Prostate gland (tissue), 2 donors: ENCODE data around the gene CAPN15. TPM values are rescaled to one million over a fixed set of nuclear protein-coding genes. Genes with fewer than 3 reads are reported as not detected.

Experiments used
- DNase-seq: peaks from one replicate; pipeline ENCODE4 v3.0.0-alpha.2; 2019; ENCODE audit warnings: low spot score
- H3K27ac ChIP-seq, 2 donors: fragments of 200-600 bp; sonication (generic); 2 replicates each; pipeline ENCODE4 v1.5.1; 2017 to 2019
- H3K27me3 ChIP-seq: fragments of 200-600 bp; sonication (generic); replicated peaks from 2 replicates; pipeline ENCODE4 v1.5.1; 2019; ENCODE audit not compliant: insufficient read depth
- H3K36me3 ChIP-seq, 2 donors: fragments of 200-600 bp; sonication (generic); 1 replicate in 1 of 2; 2 replicates in 1 of 2; pipeline versions ENCODE4 v1.5.1 to v1.8.1; 2017 to 2019
- H3K4me1 ChIP-seq: fragments of 200-600 bp; sonication (generic); replicated peaks from 2 replicates; pipeline ENCODE4 v1.5.1; 2019
- H3K4me3 ChIP-seq, 2 donors: fragments of 200-600 bp; sonication (generic); 2 replicates each; pipeline ENCODE4 v1.5.1; 2017 to 2019
- H3K9me3 ChIP-seq: fragments of 200-600 bp; sonication (generic); 2 replicates; pipeline ENCODE4 v1.5.1; 2017
- CTCF ChIP-seq, 4 experiments: fragments of 200-600 bp in 2 of 4; fragments of 450-650 bp in 2 of 4; sonication (generic) in 2 of 4; IDR thresholded peaks; 1 replicate in 3 of 4; 2 replicates in 1 of 4; pipeline ENCODE4 v1.5.1; 2016 to 2019; ENCODE audit warnings: antibody characterized with exemption in 4 of 4, mild to moderate bottlenecking in 2 of 4, moderate library complexity in 2 of 4
- POLR2A ChIP-seq: fragments of 450-650 bp; IDR thresholded peaks from one replicate; pipeline ENCODE4 v1.6.1; 2016; ENCODE audit warnings: antibody characterized with exemption, mild to moderate bottlenecking
- POLR2AphosphoS5 ChIP-seq: sonication (generic); formaldehyde crosslinking; IDR thresholded peaks from one replicate; pipeline ENCODE4 v1.6.1; 2017; ENCODE audit warnings: antibody characterized with exemption
- WGBS: methylation state at CpG from one replicate; pipeline ENCODE4 v1.1.5; 2018; 5-methylcytosine and 5-hydroxymethylcytosine counted together
- intact Hi-C: fragments of 100-400 bp; cut with DNase I; formaldehyde crosslinking; loops from one replicate; pipeline ENCODE4 v1.14.2; 2022
- total RNA-seq, 2 donors: library from RNA; depleted of rRNA; stranded (reverse); fragments of >200 nt; gene quantifications; one replicate each; pipeline ENCODE4 v1.1.0, GENCODE V29; 2016

The CAPN15 gene
- total RNA-seq, 2 donors from 2014 or later: 59.7 to 80.7 TPM

- H3K27me3 ChIP-seq: no peaks in the 10 kb centered on the region
- H3K4me1 ChIP-seq: no peaks in the 10 kb centered on the region
- no peaks in the 10 kb centered on the region for H3K9me3 ChIP-seq
- intact Hi-C loops: no loop called here
- H3K27ac ChIP-seq: no peak overlapping the region
- no peak overlapping the region for H3K4me3 ChIP-seq
- WGBS: 88% methylated on average over 34 of the region's 36 CpGs
- H3K36me3 ChIP-seq: peaks cover 8 to 10% of the 10 kb centered on the region in 2 donors
- TF ChIP-seq POLR2AphosphoS5: no peak
- TF ChIP-seq CTCF (IDR thresholded peaks at IDR 0.05): no peak
- no peak for TF ChIP-seq POLR2A
- DNase-seq: no peak
Measured at GRCh38 chr16:575354-576196, 48.1 kb downstream of the CAPN15 start.

GRCh38 chr16:576197-576822, 48.8 kb downstream of the CAPN15 start:
- Histone ChIP-seq H3K36me3 (peaks cover 8 to 10% of the 10 kb centered on the region in 2 donors), H3K9me3 (no peaks in the 10 kb centered on the region), H3K4me3 (no peak overlapping the region), H3K4me1 (no peaks in the 10 kb centered on the region), H3K27ac (no peak overlapping the region), H3K27me3 (no peaks in the 10 kb centered on the region)
- WGBS: 87% methylated on average over 12 of the region's 21 CpGs
- DNase-seq: no peak
- TF ChIP-seq POLR2AphosphoS5: no peak
- no peak for TF ChIP-seq POLR2A
- no peak for TF ChIP-seq CTCF (IDR thresholded peaks at IDR 0.05)
- intact Hi-C loops: no loop called here

GRCh38 chr16:576823-577201, 49.3 kb downstream of the CAPN15 start:
- no peaks in the 10 kb centered on the region for H3K4me1 ChIP-seq
- H3K4me3 ChIP-seq: no peak overlapping the region
- no peak for DNase-seq
- H3K27ac ChIP-seq: no peak overlapping the region
- whole genome bisulfite sequencing: 74% methylated on average over 8 of the region's 8 CpGs
- intact Hi-C loops: no loop called here
- TF ChIP-seq POLR2A (no peak), CTCF (IDR thresholded peaks at IDR 0.05) (no peak), POLR2AphosphoS5 (no peak)
- peaks cover 8 to 10% of the 10 kb centered on the region in 2 donors for H3K36me3 ChIP-seq
- no peaks in the 10 kb centered on the region for H3K27me3 ChIP-seq
- no peaks in the 10 kb centered on the region for H3K9me3 ChIP-seq

- Histone ChIP-seq H3K4me3 (no peak overlapping the region), H3K27me3 (no peaks in the 10 kb centered on the region), H3K9me3 (no peaks in the 10 kb centered on the region), H3K4me1 (no peaks in the 10 kb centered on the region), H3K36me3 (peaks cover 8 to 10% of the 10 kb centered on the region in 2 donors), H3K27ac (no peak overlapping the region)
- DNase-seq: no peak
- 88% methylated on average over 8 of the region's 13 CpGs for WGBS
- intact Hi-C loops: no loop called here
- TF ChIP-seq POLR2AphosphoS5: no peak
- no peak for TF ChIP-seq POLR2A
- no peak for TF ChIP-seq CTCF (IDR thresholded peaks at IDR 0.05)
Measured at GRCh38 chr16:577796-578195, 50.3 kb downstream of the CAPN15 start.
